ENCODE results near the gene EXOSC2.
"Not testable (repeated sequence)": the region's sequence is repeated elsewhere in the genome, so short reads cannot be mapped to it uniquely, and the experiment has no call there.

EXOSC2 gene

GRCh38 chr9:130668196-130668595, 25.4 kb upstream of the EXOSC2 start:
- DNase-seq, result no peak

DNA sequence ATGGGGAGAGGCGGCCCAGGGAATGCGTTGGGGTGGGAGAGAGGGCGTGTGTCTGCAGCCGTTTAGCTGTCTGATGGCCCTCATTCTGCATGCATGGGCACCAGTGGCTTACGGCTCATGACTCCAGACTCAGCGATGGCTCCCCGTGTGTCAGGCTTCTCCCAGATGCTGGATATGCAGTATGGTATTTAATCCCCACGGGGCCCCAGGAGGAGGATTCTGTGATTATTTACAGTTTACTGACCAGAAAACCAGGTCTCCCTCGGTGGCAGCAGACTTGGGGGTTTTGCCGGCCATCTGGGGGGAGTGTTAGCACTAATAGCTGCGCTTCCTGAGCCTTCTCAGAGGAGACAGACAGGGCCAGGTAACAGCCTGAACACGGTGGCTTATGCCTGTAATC, 24.9 kb upstream of the EXOSC2 start:
- DNase-seq, result no peak

GRCh38 chr9:130669965-130670364, 23.6 kb upstream of the EXOSC2 start:
- DNase-seq, result no peak

- DNase-seq, result no peak
Observed at GRCh38 chr9:130670644-130671043, 22.9 kb upstream of the EXOSC2 start.

- no peak for DNase-seq
Observed at GRCh38 chr9:130672466-130672865, 21.1 kb upstream of the EXOSC2 start.

- no peak for DNase-seq
Observed at GRCh38 chr9:130672933-130673615, 20.5 kb upstream of the EXOSC2 start.

DNA sequence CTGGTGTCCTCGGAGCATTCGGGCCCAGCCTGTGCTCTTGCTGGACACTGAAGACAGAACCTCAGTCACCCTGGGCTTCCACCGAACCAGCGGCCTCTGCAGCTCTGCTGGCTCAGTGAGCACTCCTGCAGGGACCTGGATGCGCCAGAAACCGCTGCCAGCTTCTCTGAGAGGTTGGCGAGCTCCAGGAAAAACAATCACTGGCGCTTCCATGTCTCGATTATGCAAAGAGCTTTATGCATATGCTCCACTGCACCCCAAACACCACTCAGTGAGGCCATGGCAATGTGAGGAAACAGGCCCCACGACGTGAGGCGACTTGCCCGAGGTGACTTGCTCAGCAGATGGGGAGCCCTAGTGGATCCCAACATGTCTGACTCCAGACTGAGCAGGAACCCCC, 18.2 kb upstream of the EXOSC2 start:
- no peak for DNase-seq

GRCh38 chr9:130677252-130677651, 16.3 kb upstream of the EXOSC2 start:
- DNase-seq, result no peak

GRCh38 chr9:130680836-130681768, 12.5 kb upstream of the EXOSC2 start:
- peak; percentile 68 for DNase-seq

- DNase-seq, result no peak
Observed at GRCh38 chr9:130681769-130682420, 11.7 kb upstream of the EXOSC2 start.

- peak; percentile 77 for DNase-seq
Observed at GRCh38 chr9:130682421-130683121, 11.0 kb upstream of the EXOSC2 start.

DNA sequence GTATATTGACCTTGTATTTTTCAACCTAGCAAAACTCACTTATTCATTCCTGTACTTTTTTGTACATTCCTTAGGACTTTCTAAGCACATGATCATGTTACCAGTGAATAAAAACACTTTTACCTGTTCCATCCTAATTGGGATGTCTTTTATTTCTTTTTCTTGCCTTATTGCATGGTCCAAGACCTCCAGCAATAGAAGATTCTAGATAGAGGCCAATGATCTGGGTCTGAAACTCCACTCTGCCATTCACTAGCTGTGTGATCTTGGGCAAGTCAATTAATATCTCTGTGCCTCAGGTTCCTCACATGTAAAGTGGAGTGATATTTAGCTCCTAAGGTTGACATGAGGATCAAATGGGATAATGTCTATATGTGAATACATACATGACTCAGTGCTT, 8.5 kb upstream of the EXOSC2 start:
- DNase-seq, result no peak

- DNase-seq, result not testable (repeated sequence)
Observed at GRCh38 chr9:130685945-130686344, 7.6 kb upstream of the EXOSC2 start.

DNA sequence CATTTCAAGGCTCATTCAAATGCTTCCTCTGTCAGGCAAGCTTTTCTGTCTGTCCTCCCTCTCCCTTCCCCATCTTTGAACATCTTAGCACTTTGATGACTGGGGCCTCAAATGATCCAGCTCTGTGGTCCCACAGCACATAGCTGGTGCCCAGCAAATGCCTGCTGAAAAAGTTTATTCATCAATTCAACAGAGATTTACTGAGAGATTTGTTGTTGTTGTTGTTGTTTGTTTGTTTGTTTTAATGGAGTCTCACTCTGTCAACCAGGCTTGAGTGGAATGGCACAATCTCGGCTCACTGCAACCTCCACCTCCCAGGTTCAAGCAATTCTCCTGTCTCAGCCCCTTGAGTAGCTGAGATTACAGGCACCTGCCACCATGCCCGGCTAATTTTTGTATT, 6.0 kb upstream of the EXOSC2 start:
- DNase-seq, result no peak

DNA sequence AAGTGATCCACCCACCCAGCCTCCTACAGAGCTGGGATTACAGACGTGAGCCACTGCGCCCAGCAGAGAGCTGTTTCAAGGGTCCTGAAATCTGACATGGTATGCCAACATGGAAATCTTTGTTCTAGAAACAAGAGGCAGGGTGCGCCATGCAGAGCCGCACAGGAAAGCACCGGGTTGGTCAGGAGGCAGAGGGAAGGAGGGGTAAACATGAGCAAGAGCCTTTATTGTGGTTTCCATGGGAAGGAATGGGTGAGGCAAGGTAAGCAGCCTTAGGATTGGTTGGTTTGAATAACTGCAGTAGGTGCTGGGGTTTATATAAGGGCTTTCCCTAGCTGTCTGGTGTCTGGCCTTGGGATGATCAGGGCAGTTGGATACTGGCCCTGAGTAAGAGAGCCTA, 5.5 kb upstream of the EXOSC2 start:
- DNase-seq, result no peak

DNA sequence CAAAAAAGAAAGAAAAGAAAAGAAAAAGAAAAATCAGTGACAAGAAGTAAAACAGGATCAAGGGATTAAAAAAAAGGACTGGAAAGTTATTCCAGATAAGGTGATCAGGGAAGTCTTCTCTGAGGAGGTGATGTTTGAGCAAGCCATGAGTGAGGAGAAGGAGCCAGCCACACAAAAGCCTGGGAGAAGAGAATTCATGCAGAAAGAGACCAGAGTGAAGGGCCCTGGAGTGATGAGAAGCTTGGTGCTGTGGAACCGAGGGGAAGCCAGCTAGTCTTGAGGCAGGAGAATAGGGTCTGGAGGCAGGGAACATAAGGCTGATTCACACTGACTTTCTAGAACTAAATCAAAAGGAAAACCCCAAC, 4.0 kb upstream of the EXOSC2 start:
- no peak for DNase-seq

DNA sequence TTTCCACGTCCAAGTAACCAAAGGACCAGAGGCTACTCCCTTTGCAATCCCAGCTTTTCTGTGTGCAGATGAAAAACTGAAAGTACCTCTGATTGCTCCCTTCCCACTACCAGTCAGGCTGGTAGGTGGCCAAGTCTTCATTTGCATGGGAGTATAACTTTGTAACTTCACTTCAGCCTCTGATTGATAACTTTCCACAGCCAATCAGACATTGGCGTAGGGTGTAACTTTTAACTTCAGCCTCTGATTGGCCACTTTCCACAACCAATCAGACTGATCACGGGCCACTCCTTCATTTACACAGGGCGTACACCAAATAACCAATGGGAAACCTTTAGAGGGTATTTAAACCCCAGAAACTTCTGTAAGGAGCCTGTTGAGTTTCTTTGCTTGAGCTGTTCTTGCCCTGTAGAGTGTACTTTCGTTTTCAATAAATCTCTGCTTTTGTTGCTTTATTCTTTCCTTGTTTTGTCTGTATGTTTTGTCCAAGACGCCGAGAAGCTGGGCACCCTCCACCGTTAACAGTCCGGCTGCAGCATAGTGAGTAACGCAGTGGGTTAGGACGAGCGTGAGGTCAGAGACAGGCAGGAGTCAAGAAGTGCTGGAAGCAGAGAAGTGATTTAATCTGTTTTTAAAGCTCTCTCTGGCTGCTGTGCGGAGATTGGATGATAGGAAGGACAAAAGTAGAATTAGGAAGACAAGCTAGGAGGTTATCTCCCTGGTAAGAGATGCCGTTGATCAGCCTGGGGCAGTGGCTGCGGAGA, 3.5 kb upstream of the EXOSC2 start:
- peak; percentile 79 for DNase-seq

GRCh38 chr9:130692321-130692720, 1.3 kb upstream of the EXOSC2 start:
- no peak for DNase-seq

- DNase-seq, result no peak
Observed at GRCh38 chr9:130693101-130693425, 517 bp upstream of the EXOSC2 start.

GRCh38 chr9:130694205-130694604, 625 bp downstream of the EXOSC2 start:
- DNase-seq, result no peak

DNA sequence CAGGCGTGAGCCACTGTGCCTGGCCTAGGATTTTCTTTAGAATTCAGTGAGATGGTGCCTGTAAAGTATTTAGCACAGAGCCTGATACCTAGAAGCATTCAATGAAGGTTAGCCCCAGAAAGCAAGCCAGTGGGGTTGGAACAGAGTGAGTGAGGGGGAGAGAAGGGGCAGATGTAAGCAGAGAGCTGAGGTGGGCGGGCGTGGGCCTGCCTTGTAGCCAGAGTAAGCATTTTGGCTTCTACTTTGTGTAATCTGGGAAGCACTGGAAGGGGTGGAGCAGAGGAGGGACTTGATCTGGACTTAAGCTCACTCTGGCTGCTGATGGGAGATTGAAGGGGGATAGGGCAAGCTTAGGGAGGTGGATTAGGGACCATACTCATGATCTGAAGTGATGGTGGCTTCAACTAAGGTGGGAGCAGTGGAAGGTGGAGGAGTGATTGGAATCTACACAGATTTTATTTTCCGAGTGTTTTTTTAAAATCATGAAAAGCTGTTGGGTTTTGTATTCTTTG, 2.6 kb downstream of the EXOSC2 start:
- no peak for DNase-seq

DNA sequence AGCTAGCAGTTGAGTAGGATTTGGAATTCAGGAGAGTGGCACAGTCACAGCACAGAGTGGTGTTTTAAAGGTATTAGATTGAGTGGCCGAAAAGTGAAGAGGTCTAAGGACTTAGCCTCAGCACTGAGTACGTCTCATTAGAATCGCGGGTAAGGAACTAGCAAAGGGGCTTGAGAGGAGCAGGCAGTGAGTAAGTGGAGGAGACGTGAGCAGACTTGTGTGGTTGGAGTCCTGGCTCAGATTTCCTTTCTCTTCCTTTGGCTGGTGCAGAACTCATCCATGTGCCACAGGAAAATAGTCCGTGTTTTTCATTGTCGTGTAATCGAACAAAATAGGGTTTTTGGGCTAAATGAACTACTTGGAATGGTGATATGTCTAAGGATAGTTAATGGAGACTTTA, 3.4 kb downstream of the EXOSC2 start:
- DNase-seq, result no peak
